Coronary artery (tissue), 2 donors: ENCODE measurements around the gene ZNF592.
"Not testable (repeated sequence)": the region's sequence is repeated elsewhere in the genome, so short reads cannot be mapped to it uniquely, and the experiment has no call there.

Experiments used
- DNase-seq: peaks from one replicate; pipeline ENCODE4 v3.0.0-alpha.2; 2017; ENCODE audit warnings: low spot score
- H3K27ac ChIP-seq, 2 donors: fragments of 200-600 bp; sonication (generic); one replicate each; pipeline ENCODE4 v1.5.1; 2016 to 2019
- H3K4me3 ChIP-seq: fragments of 200-600 bp; sonication (generic); 2 replicates; pipeline ENCODE4 v1.5.1; 2016; ENCODE audit warnings: mild to moderate bottlenecking, moderate library complexity
- TF ChIP-seq, protein P1 (sequence below): fragments of 200-600 bp; sonication (generic); IDR thresholded peaks from one replicate; pipeline ENCODE4 v1.5.1; 2019; ENCODE audit warnings: antibody characterized with exemption

Gene ZNF592

GRCh38 chr15:84731774-84732173 is 16.6 kb upstream of the ZNF592 start:
- no peak overlapping the region for H3K27ac ChIP-seq
- TF ChIP-seq, protein P1, sequence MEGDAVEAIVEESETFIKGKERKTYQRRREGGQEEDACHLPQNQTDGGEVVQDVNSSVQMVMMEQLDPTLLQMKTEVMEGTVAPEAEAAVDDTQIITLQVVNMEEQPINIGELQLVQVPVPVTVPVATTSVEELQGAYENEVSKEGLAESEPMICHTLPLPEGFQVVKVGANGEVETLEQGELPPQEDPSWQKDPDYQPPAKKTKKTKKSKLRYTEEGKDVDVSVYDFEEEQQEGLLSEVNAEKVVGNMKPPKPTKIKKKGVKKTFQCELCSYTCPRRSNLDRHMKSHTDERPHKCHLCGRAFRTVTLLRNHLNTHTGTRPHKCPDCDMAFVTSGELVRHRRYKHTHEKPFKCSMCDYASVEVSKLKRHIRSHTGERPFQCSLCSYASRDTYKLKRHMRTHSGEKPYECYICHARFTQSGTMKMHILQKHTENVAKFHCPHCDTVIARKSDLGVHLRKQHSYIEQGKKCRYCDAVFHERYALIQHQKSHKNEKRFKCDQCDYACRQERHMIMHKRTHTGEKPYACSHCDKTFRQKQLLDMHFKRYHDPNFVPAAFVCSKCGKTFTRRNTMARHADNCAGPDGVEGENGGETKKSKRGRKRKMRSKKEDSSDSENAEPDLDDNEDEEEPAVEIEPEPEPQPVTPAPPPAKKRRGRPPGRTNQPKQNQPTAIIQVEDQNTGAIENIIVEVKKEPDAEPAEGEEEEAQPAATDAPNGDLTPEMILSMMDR, result no peak
- no peak for DNase-seq

GRCh38 chr15:84734794-84735479 is 13.5 kb upstream of the ZNF592 start:
- peak overlapping the region in 1 of 2 donors; percentile 60 for H3K27ac ChIP-seq
- TF ChIP-seq, protein P1, result no peak
- H3K4me3 ChIP-seq, result peak overlapping the region; percentile 10
- DNase-seq, result no peak

More at GRCh38 chr15:84731774-84732173, 16.6 kb upstream of the ZNF592 start:
- H3K4me3 ChIP-seq, result no peak overlapping the region

DNA sequence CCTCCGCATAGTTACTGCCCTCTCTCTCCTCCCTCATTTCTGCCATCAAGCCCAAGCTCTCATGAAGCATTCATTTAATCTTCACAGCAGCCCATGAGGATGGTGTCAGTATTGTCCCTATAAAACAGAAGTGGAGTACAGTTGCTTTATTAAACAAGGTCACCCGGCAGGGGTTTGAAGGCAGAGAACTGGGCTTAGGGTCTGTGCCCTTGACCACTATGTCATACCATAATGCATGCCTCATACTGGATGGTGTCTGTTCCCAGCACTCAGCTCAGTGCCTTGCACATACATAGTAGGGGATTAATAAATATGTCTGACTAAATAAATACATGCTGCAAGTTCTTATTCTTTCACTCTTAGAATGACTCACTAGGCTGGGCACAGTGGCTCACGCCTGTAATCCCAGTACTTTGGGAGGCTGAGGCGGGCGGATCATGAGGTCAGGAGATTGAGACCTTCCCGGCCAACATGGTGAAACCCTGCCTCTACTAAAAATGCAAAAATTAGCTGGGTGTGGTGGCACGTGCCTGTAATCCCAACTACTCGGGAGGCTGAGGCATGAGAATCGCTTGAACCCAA is 12.8 kb upstream of the ZNF592 start:
- H3K27ac ChIP-seq, result peak overlapping the region in 1 of 2 donors; percentile 60
- peak overlapping the region; percentile 10 for H3K4me3 ChIP-seq
- DNase-seq, result not testable (repeated sequence)

- DNase-seq, result no peak
- Histone ChIP-seq H3K4me3 (no peak overlapping the region), H3K27ac (no peak overlapping the region)
- TF ChIP-seq, protein P1, result no peak
Observed at GRCh38 chr15:84736375-84736774, 12.0 kb upstream of the ZNF592 start.

DNA sequence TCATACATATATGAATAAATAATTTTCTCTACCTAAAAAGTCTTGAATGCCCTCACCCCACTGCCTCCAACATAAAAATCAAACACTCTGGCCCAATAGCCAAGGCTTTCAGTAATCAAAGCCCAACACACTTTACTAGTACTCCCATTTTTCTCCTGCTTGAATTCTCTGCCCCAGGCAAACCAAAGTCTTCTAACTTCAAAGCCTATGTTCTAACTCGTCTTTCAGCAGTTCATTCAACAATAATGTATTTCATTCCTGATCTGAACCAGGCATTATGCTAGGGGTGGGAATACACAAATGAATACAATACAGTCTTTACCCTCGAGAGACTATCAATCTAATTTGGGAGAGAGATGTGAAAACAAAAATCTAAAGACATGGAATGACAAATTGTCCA is 11.4 kb upstream of the ZNF592 start:
- no peak overlapping the region for H3K27ac ChIP-seq
- TF ChIP-seq, protein P1, result no peak

DNA sequence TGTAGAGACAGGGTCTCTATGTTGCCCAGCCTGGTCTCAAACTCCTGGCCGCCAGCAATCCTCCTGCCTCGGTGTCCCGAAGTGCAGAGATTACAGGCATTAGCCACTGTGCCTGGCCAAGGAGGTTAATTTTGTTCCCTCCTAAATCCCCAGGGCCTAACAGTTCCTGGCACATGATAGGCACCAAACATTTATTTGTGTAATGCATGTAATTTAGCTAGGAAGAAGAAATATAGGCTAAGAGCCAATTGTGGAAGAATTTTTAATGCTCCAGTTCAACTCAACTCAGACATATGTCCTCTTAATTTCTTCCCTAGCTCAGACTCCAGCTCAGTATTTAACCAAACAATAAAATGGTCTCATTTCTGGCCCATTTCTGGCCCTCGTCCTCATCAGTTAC is 7.7 kb upstream of the ZNF592 start:
- DNase-seq, result no peak
- Histone ChIP-seq H3K27ac (no peak overlapping the region), H3K4me3 (no peak overlapping the region)
- TF ChIP-seq, protein P1, result no peak

More for the DNA sequence above, 11.4 kb upstream of the ZNF592 start:
- no peak for DNase-seq
- H3K4me3 ChIP-seq, result no peak overlapping the region

- Histone ChIP-seq H3K4me3 (no peak overlapping the region), H3K27ac (no peak overlapping the region)
- TF ChIP-seq, protein P1, result no peak
- no peak for DNase-seq
Observed at GRCh38 chr15:84741121-84741520, 7.3 kb upstream of the ZNF592 start.
